GM12878 (cell line): ENCODE data around the gene FNDC11. TPM values are rescaled to one million over a fixed set of nuclear protein-coding genes. Genes with fewer than 3 reads are reported as not detected.
A peak's percentile ranks its signal among the peaks of the same experiment; 100 is the strongest.

Source experiments
- ATAC-seq: fragments of 200-7000 bp; cut with Tn5 transposase; 3 replicates; pipeline ENCODE4 v1.9.1; 2020; ENCODE audit warnings: mild to moderate bottlenecking, moderate library complexity
- BruUV-seq: library from RNA; stranded (reverse); fragments of 400-500 nt; replicated peaks from 2 replicates; lab custom pipeline; 2021; lab: Mats Ljungman, UMichigan
- CTCF ChIA-PET: fragments of 300-600 bp; sonication (Branson Sonifier 250); formaldehyde crosslinking; extraction: SDS; loops from one replicate; lab custom pipeline; 2021; ENCODE audit warnings: inconsistent platforms; lab: Yijun Ruan, JAX
- POLR2A ChIA-PET: fragments of 350-600 bp; formaldehyde crosslinking; extraction: SDS; loops from one replicate; lab custom pipeline; 2021; ENCODE audit warnings: inconsistent platforms; lab: Charles Lee
- RAD21 ChIA-PET: fragments of 300-600 bp; sonication (Branson Sonifier 250); formaldehyde crosslinking; loops from one replicate; lab custom pipeline; 2023; ENCODE audit warnings: antibody characterized with exemption; ENCODE audit not compliant: unreplicated experiment; lab: Charles Lee
- SMC1A ChIA-PET: fragments of 300-600 bp; sonication (Branson Sonifier 250); formaldehyde crosslinking; loops from one replicate; lab custom pipeline; 2023; ENCODE audit not compliant: unreplicated experiment, uncharacterized antibody; lab: Charles Lee
- DNase-seq: peaks from one replicate; pipeline ENCODE4 v3.0.0-alpha.2; 2011; ENCODE audit warnings: low read depth, low spot score
- FAIRE-seq: peaks from 3 replicates; lab custom pipeline; 2011; peaks lifted over from hg19 to GRCh38; lab: Jason Lieb, UNC
- H2AFZ ChIP-seq: 2 replicates; pipeline ENCODE4 v1.6.0; 2011; ENCODE audit warnings: low read depth, low read length, control low read depth; ENCODE audit not compliant: control insufficient read depth
- H3K27ac ChIP-seq: 2 replicates; pipeline ENCODE4 v1.5.1; 2011; ENCODE audit warnings: control low read depth; ENCODE audit not compliant: control insufficient read depth, insufficient read depth
- H3K27me3 ChIP-seq, 2 experiments: replicated peaks in 1 of 2; 2 replicates each; pipeline versions ENCODE4 v1.6.0 to v1.6.1; 2011; ENCODE audit warnings: low read length in 1 of 2; ENCODE audit not compliant: control insufficient read depth in 2 of 2, insufficient read depth in 2 of 2
- H3K36me3 ChIP-seq, 2 experiments: 2 replicates each; pipeline ENCODE4 v1.5.1; 2011; ENCODE audit warnings: low read length in 1 of 2; ENCODE audit not compliant: control insufficient read depth in 2 of 2, insufficient read depth in 2 of 2
- H3K4me1 ChIP-seq: 2 replicates; pipeline ENCODE4 v1.6.1; 2011; ENCODE audit warnings: mild to moderate bottlenecking, low read length, moderate library complexity, mixed read lengths; ENCODE audit not compliant: control insufficient read depth, insufficient read depth
- H3K4me2 ChIP-seq: 2 replicates; pipeline ENCODE4 v1.6.0; 2011; ENCODE audit warnings: control low read depth; ENCODE audit not compliant: control insufficient read depth, insufficient read depth
- H3K4me3 ChIP-seq: fragments of 200-600 bp; sonication (generic); 2 replicates; pipeline ENCODE4 v1.5.1; 2016
- H3K79me2 ChIP-seq: 2 replicates; pipeline ENCODE4 v1.6.0; 2011; ENCODE audit warnings: low read length; ENCODE audit not compliant: control insufficient read depth, insufficient read depth
- H3K9ac ChIP-seq: 2 replicates; pipeline ENCODE4 v1.8.0; 2011; ENCODE audit warnings: low read length, control low read depth, mixed read lengths; ENCODE audit not compliant: control insufficient read depth, insufficient read depth
- H3K9me3 ChIP-seq: replicated peaks from 3 replicates; pipeline ENCODE4 v1.5.1; 2011; ENCODE audit warnings: mild to moderate bottlenecking, low read length; ENCODE audit not compliant: control insufficient read depth, insufficient read depth
- H4K20me1 ChIP-seq: 2 replicates; pipeline ENCODE4 v1.6.0; 2011; ENCODE audit not compliant: control insufficient read depth, insufficient read depth
- BCL11A ChIP-seq: IDR thresholded peaks from 2 replicates; pipeline ENCODE4 v1.6.1; 2011; ENCODE audit warnings: low read depth, low read length
- EP300 ChIP-seq, 2 experiments: fragments of 150-350 bp in 1 of 2; IDR thresholded peaks; 2 replicates each; pipeline ENCODE4 v1.6.1; 2011 to 2012; ENCODE audit warnings: low read depth in 2 of 2, low read length in 2 of 2, borderline replicate concordance in 1 of 2, improper control_type of control experiment in 1 of 2, inconsistent platforms in 1 of 2; ENCODE audit not compliant: control insufficient read depth in 1 of 2
- MEF2A ChIP-seq: IDR thresholded peaks from 2 replicates; pipeline ENCODE4 v1.6.1; 2011; ENCODE audit warnings: low read depth, mild to moderate bottlenecking, low read length, moderate library complexity; ENCODE audit not compliant: insufficient read depth
- RCOR1 ChIP-seq: conservative IDR thresholded peaks from 2 replicates; pipeline ENCODE4 v1.6.1; 2012; ENCODE audit warnings: low read depth, low read length, improper control_type of control experiment
- WGBS: methylation state at CpG from one replicate; pipeline ENCODE4 v1.1.6; 2016; ENCODE audit warnings: low lambda C conversion rate; ENCODE audit not compliant: insufficient replicate concordance, insufficient coverage; ENCODE audit errors: missing lambda C conversion rate; 5-methylcytosine and 5-hydroxymethylcytosine counted together
- in situ Hi-C: fragments of 300-500 bp; cut with MboI; formaldehyde crosslinking; loops from 9 replicates; pipeline ENCODE4 v1.14.3; 2018; ENCODE audit warnings: mixed read lengths
- intact Hi-C: fragments of 100-400 bp; cut with micrococcal nuclease; formaldehyde crosslinking; loops from one replicate; pipeline ENCODE4 v1.14.2; 2022; ENCODE audit not compliant: unreplicated experiment
- polyA plus RNA-seq, 11 experiments: library from polyadenylated mRNA; depleted of rRNA in 4 of 11; unstranded in 6 of 11; stranded (reverse) in 5 of 11; fragments of >200 nt; fragmentation: Nextera tagmentation in 4 of 11; fragmentation: Illumina TruSeq in 1 of 11; extraction: Ambion mirVana in 4 of 11; extraction: Trizol in 1 of 11; gene quantifications; 1 replicate in 1 of 11; 2 replicates in 10 of 11; pipeline versions ENCODE4 v1.2.1 to v1.2.3, GENCODE V29; 2011 to 2016; ENCODE audit warnings: inconsistent platforms in 2 of 11, missing spikeins in 2 of 11, low read depth in 1 of 11
- total RNA-seq, 4 experiments: library from RNA; depleted of rRNA in 3 of 4; stranded (reverse); fragments of >200 nt in 3 of 4; fragmentation: Illumina TruSeq in 1 of 4; extraction: Trizol in 1 of 4; gene quantifications; 2 replicates each; pipeline versions ENCODE4 v1.2.1 to v1.2.3, GENCODE V29; 2013 to 2021

The FNDC11 gene
- total and polyA plus RNA-seq, 10 of the 15 experiments (the other 5 are each of a cell fraction or from before 2014, with no cell fraction given): 0.09 to 0.72 (median 0.34) TPM; not detected in 2

GRCh38 chr20:63568986-63569949 lies 15.3 kb downstream of the FNDC11 start:
- DNase-seq: no peak
- Histone ChIP-seq H2AFZ (no peak overlapping the region), H3K4me1 (peaks cover 29% of the 10 kb centered on the region), H3K9ac (no peak overlapping the region), H3K36me3 (no peaks in the 10 kb centered on the region), H3K79me2 (peaks cover 3% of the 10 kb centered on the region; the same call in 1 of the 2 replicates), H3K9me3 (no peaks in the 10 kb centered on the region; the same call in 2 of the 3 replicates), H3K4me2 (peak overlapping the region; percentile 82; the same call in 1 of the 2 replicates), H3K27ac (no peak overlapping the region), H4K20me1 (no peaks in the 10 kb centered on the region), H3K4me3 (no peak overlapping the region), H3K27me3 (no peaks in the 10 kb centered on the region)
- POLR2A ChIA-PET: no interaction called here
- no peak for FAIRE-seq
- 59% methylated on average over 36 of the region's 46 CpGs for WGBS
- SMC1A ChIA-PET: interaction anchor here (1.1 to 1.2 kb wide), 2 partner anchors 14 to 79 kb away, joined by 3 to 5 read pairs; no protein-coding TSS in a partner anchor
- ATAC-seq: no peak
- intact Hi-C loops: no loop called here
- RAD21 ChIA-PET: interaction anchor here (1.9 kb wide), 1 partner anchor 32 kb away, joined by 6 read pairs; the partner anchor contains the start of gene PTK6
- BruUV-seq: no TSS peak
- in situ Hi-C loops: no loop called here
- no peak for TF ChIP-seq BCL11A
- no peak for TF ChIP-seq EP300 (IDR thresholded peaks at IDR 0.05; ENCODE audit: borderline replicate concordance in 1 of 2, control insufficient read depth in 1 of 2, low read depth in 2 of 2, low read length in 2 of 2)
- TF ChIP-seq MEF2A: no peak
- no peak for TF ChIP-seq RCOR1
- CTCF ChIA-PET: interaction anchor here (2.3 kb wide), 1 partner anchor 32 kb away, joined by 5 read pairs; the partner anchor contains the start of gene PTK6
